GM04503 (cell line): ENCODE results near the gene CEACAM16.
"Not testable (repeated sequence)": the region's sequence is repeated elsewhere in the genome, so short reads cannot be mapped to it uniquely, and the experiment has no call there.

ENCODE experiments used
- DNase-seq: peaks from one replicate; pipeline ENCODE4 v3.0.0-alpha.2; 2012; ENCODE audit warnings: low read depth

CEACAM16 gene

DNA sequence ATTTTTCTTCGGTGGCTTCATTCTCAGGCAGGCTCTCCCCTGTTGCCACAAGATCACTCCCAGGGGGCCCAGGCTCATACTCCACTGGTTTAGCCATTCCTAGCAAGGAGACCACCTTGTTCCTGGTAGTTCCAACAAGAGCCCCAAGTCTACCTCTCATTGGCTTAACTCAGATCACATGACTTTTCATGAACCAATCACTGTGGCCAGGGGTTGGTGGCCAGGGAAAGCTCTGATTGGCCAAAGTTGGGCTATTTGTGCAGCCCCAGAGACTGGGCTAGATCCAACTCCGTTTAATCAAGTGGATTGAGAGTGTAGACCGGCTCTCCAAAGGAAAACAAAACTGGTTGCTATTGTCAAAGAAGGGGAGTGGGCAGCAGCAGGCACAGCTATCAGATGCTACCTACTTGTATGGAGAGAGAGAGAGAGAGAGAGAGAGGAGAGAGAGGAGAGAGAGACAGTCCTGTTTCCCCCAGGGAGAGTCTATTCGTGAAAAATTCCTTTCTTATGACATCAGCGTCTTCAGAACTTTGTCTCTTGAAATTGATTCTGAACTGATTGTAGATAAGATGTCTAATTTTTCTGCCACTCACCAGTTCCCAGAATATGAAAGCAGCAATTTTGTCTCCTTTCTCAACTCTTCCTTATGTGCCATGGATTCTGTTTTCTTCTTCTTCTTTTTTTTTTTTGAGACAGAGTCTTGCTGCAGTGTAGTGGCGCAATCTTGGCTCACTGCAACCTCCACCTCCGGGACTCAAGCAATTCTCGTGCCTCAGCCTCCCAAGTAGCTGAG lies 21.7 kb upstream of the CEACAM16 start:
- DNase-seq, result no peak

DNA sequence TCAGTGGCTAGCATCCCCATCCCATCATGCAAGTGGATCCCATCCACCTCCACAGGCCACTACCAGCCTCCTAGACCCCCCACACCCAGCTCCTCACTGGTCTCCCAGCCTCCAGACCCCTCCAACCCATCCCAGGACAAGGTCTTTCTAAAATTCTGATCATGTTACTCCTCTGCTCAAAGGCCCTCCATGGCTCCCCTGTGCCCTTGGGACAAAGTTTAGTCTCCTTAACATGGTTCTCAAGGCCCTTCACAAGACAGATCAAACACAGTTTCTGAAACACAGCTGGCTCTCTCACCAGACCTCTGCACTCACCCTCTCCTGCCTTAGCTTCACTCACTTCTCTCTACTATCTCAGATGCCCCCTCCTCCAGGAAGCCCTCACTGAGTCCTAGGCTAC lies 18.4 kb upstream of the CEACAM16 start:
- no peak for DNase-seq

DNA sequence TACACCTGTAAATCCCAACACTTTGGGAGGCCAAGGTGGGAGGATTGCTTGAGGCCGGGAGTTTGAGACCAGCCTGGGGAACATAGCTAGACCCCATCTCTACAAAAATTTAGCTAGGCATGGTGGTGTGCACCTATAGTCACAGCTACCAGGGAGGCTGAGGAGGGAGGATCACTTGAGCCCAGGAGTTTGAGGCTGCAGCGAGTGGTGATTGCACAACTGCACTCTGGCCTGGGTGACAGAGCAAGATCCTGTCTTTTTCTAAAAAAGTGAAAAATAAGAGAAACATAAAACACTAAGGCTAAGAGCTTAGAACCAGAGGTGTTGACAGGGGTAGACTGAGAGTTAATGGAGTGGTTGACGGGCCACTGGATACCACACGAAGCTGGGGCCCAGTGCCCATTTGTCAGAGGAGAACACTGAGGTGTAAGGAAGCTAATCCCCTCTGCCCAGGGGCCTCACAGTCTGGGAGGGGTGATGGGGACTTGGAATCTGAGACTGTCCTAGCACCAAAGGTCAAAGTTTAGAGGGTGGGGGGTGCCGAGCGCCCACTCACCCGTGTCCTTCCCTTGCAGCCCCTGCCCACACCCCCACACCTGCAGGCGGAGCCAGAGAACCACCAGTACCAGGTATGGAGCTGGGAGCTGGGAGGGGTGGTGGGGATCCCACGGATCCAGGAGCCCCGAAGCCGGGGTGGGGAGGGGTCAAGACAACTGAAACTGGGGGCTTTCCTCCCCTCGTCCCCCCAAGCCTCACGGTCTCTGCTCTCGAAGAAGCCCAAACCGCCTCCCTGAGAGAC lies 16.8 kb upstream of the CEACAM16 start:
- no peak for DNase-seq

DNA sequence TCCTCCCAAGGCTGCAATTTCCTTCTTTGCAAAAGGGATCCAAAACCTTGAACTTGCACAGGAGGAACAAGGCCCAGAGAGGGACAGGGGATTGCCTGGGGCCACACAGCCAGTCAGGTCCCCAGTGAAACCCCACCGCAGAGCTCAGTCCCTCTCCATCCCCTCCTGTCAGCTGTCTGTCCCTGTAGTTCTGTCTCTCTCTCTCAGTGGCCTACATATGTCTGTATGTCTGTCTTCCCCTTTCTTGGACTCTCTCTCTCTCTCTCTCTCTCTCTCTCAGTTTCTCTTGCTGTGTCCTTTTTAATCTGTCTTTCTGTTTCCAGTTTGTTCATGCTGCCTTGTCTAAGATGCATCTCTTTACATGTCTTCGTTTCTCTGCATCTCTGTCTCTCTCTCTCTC lies 16.1 kb upstream of the CEACAM16 start:
- DNase-seq, result no peak

DNA sequence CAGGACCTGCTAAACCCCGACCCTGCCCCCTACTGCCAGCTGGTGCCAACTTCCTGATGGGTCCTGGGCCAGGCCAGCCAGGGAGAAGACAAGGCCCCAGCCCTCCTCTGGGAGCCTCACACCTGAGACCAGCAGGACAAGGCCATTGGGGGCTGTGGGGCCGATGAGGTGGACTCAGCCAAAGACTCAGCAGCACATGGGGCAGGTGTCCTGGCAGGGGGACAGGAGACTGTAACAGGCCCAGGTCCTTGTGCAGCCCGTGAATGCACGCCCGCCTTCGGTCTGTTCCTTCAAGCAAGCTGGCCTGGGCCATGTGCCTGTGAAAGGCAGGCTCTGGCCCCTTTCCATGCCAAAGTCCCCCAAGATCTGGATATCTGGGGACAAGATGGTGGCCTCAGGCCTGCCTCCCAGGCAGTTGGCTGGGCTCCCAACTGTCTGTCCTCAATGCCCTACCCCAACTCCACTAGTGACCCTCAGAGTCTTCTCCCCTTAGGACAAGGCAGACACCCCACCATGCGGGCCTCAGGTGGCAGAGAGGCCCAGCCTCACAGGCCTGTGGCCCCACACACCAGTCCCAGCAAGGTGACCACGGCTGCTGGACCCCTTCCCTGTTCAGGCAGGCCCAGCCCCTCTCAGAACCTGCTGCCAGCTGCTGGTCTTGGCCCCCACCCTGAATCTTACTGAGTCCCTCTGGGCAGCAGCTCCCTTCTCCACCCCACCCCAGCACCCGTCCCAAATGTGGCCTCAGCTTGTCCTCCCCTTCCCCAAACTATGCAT lies 15.3 kb upstream of the CEACAM16 start:
- DNase-seq, result no peak

- not testable (repeated sequence) for DNase-seq
These were observed 14.6 kb upstream of the CEACAM16 start for GRCh38 chr19:44684396-44684795.

GRCh38 chr19:44684892-44685863 lies 13.8 kb upstream of the CEACAM16 start:
- peak; percentile 71 for DNase-seq

DNA sequence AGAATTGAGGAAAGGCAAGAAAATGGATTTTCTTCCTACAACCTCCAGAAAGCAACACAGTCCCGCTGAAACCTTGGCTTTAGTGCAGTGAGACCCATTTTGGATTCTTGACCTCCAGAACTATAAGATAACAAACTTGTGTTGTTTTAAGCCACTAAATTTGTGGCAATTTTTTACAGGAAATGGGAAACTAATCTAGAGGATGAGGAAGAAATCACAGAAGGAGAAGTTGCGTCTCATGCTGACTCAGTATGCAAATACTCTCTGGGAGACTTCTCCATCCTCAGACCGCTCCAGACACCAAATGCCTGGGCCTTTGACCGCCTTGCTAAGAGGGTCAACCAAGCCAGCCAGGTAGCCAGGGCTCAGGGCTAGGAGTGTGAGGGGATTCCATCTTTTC lies 13.1 kb upstream of the CEACAM16 start:
- DNase-seq, result no peak

DNA sequence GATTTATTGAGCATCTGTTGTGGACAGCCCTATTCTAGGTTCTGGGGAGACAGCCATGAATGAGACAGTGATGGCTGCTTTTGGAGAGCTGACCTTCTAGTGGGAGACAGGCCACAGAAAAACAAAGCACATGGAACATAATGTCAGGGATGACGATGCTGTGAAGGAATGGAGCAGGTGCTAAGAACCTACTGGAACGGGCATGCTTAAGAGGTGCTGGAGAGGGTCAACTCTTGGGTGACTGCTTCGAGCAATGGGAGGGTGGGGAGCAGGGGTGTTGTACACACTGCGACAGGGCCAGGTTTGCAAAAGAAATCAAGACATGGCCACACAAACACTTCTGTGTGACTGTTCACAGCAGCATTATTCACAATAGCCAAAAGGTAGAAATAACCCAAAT lies 12.1 kb upstream of the CEACAM16 start:
- no peak for DNase-seq

DNA sequence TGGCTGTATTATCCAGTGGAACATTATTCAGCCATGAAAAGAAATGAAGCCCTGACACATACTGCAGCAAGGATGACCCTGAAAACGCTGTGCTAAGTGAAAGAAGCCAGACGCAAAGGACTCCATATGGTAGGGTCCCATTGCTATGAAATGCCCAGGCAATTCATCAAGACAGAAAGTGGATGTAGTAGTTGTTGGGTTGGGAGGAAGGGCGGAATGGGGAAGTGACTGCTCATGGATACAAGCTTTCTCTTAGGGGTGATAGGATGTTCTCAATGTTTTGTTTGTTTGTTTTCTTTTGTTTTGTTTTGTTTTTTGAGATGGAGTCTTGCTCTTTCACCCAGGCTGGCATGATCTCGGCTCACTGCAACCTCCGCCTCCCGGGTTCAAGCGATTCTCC lies 11.1 kb upstream of the CEACAM16 start:
- no peak for DNase-seq

DNA sequence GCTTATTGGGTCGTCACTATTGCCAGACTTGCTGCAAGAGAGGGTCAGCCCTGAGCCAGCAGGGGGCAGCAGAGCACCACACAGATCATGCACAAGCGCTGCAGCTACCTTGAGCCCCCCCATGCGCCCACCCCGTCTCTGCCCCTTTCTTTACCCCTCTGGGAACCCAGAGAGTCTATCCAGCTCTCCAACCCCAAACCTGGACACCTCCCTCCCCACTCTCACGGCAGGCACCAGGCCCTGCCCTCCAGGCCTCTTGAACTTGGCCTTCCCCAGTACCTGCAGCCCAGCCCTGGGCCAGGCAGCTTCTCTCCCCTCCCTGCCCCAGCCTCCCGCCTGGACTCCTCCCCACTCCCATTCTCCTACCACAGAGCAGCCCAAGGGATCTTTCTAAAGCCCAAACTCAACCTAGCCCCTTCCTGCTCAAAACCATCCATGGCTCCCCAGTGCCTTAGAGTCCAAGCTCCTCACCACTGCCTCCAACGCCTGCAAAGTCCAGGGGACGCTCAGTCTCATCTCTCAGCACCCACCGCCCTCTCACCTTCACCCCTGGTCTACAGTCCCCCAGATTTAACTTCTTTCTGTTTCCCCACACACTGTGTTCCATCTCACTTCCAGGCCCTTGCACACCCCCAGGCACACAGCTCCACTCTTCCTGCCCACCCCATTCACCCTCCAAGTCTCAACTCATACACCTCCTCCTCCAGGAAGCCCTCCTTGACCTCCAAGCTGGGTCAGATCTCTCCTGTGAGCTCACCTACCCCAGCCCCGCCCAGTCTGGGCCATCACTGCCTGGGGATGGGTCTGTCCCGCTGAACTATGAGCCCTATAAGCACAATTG lies 9.4 kb upstream of the CEACAM16 start:
- DNase-seq, result no peak

DNA sequence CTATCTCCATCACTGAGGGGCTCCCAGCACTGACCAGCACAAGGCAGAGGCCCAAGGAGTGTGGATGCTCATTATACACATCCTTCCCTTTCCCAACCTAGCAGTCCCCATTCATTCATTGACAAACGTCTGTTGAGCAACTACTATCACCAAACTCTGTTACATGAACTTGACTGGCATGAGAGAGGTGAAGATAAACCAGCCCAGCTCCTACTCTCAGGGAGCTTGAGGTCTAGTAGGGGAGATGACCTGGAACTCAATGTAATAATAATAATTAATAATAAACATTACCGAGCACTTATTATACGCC lies 8.9 kb upstream of the CEACAM16 start:
- no peak for DNase-seq

- no peak for DNase-seq
These were observed 6.6 kb upstream of the CEACAM16 start for GRCh38 chr19:44692379-44692721.

DNA sequence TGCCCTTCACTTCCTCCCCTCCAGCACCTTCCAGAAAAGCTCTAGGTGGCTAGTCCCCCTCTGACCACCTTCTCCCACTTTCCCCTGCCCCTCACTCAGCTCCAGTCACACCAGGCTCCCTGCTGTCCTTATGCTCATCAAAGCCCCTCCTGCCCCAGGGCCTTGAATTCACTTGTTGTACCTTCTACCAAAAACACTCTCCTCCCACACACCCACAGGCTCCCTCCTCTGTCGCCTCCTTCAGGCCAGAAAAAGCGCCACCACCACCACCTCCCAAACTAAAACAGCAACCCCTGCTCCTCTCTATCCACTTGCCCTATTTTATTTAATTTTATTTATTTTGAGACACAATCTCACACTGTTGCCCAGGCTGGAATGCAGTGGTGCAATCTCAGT lies 4.8 kb upstream of the CEACAM16 start:
- DNase-seq, result no peak

- DNase-seq, result no peak
These were observed 1.8 kb upstream of the CEACAM16 start for GRCh38 chr19:44696939-44697669.

- DNase-seq, result no peak
These were observed 1.3 kb upstream of the CEACAM16 start for GRCh38 chr19:44697670-44698034.

DNA sequence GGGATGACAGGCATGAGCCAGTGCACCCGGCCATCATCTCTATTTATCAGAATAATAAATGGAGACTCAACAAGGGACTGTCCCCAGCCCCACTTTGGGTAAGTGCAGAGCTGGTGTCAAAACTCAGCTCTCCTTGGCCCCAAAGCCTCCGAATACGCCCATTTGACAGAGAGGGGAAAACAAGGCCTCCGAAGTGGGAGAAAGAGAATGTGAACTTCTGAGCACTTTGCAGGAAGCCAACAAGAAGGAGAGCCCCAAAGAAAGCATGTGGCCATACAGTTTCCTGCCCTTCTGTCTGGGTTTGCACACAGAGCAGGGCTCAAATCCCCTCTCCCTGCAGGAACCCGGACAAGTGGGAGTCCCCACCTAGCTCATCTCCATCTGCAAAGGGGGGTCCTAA lies 1.6 kb downstream of the CEACAM16 start:
- no peak for DNase-seq

DNA sequence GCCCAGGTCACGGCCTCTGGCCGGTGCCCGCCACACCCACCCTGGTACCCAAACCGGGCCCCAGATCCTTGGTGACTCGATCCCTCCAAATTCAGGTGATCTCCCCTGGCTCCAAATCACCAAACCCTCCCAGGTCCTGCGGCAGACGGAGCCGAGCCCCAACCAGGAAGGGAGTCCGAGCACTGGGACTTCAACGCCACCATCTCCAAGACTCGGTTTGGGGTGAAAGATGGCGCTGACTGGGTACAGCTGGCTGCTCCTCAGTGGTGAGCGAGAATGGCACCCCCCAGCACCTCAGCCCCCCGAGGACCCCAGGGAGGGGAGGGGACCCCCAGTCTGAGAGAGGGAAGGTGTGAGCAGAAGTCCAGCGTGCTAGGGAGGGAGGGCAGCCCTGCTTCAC lies 2.3 kb downstream of the CEACAM16 start:
- no peak for DNase-seq

DNA sequence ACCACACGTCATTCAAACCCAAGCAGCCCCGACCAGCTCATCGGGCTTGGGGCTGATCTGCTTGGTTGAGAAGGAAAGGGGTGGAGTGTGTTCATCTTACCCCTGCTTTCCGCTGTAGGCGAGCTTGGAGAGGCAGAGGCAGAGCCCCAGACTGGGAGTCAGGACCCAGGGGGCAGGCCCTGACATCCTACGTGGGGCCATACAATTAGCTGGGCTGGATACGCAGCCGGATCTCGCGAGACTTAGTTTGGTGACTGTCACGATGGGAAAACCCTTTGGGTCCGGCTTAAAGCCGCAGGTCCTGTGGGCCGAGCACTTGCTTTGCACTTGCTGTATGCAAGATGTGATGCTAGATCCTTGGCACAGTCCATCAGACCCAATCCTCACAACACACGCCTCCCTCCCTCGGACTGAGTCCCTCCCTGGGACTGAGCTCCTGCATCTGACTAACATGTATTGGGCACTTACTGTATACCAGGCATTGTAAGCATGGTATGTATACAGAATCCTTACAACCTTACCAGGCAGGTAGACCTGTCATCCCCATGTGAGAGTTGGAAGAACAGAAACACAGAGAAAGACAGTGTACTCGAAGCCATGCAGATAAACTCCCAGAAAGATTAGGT lies 3.7 kb downstream of the CEACAM16 start:
- DNase-seq, result no peak
